Measurements from ENCODE around the gene GRK5.

DNA sequence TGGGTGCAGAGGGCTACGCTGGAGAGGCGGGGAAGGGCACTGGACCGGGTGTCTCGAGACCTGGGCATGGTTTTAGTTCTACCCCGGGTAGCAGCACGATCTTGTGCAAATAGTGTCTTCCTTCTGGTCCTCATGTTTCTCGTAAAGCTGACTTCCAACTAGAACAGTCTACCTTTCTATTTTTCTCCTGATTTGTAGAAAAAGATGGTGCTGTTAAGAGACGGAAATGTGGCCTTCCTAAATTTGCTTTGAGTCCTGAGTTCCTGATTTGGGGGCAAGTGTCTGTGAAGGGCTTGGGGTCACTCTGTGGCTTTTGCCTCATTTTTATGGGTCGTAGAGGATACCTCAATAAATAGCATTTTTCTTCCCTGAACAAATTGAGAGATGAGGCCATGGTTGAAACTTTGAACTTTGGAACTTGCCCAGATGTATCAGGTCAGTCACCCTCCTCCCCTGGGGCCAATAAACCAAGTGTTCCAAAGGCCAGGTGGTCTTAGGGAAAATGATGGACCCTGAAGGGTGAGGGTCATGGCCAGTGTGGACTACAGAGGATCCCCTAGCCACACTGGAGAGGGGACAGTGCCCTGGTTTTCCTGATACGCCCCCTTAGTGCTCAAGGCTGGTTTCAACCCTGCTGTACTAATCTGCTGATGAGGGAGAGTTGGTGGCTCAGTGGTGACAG lies 45.2 kb downstream of the GRK5 start:
- TF ChIP-seq CBX3 (IDR thresholded peaks at IDR 0.05; ENCODE audit: borderline replicate concordance in 1 of 2, low read length in 2 of 2) (no peak), ZNF232 (CRISPR knock-in tag; IDR thresholded peaks at IDR 0.05) (no peak), RBM39 (optimal IDR thresholded peaks at IDR 0.05; ENCODE audit: low read depth, low read length) (no peak), GATA2 (CRISPR knock-in tag; IDR thresholded peaks at IDR 0.05) (no peak), ZNF274 (IDR thresholded peaks at IDR 0.05; ENCODE audit: borderline replicate concordance, low read depth, low read length) (no peak), SRF (CRISPR knock-in tag; IDR thresholded peaks at IDR 0.05) (no peak), EP300 (IDR thresholded peaks at IDR 0.05; ENCODE audit: low read length) (no peak)
- TF ChIP-seq, protein P1, sequence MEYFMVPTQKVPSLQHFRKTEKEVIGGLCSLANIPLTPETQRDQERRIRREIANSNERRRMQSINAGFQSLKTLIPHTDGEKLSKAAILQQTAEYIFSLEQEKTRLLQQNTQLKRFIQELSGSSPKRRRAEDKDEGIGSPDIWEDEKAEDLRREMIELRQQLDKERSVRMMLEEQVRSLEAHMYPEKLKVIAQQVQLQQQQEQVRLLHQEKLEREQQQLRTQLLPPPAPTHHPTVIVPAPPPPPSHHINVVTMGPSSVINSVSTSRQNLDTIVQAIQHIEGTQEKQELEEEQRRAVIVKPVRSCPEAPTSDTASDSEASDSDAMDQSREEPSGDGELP (CRISPR knock-in tag; IDR thresholded peaks at IDR 0.05; ENCODE audit: borderline replicate concordance) = no peak
- TF ChIP-seq, protein P2, sequence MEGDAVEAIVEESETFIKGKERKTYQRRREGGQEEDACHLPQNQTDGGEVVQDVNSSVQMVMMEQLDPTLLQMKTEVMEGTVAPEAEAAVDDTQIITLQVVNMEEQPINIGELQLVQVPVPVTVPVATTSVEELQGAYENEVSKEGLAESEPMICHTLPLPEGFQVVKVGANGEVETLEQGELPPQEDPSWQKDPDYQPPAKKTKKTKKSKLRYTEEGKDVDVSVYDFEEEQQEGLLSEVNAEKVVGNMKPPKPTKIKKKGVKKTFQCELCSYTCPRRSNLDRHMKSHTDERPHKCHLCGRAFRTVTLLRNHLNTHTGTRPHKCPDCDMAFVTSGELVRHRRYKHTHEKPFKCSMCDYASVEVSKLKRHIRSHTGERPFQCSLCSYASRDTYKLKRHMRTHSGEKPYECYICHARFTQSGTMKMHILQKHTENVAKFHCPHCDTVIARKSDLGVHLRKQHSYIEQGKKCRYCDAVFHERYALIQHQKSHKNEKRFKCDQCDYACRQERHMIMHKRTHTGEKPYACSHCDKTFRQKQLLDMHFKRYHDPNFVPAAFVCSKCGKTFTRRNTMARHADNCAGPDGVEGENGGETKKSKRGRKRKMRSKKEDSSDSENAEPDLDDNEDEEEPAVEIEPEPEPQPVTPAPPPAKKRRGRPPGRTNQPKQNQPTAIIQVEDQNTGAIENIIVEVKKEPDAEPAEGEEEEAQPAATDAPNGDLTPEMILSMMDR (IDR thresholded peaks at IDR 0.05 in 2 of 3, conservative IDR thresholded peaks at IDR 0.05 in 1 of 3; ENCODE audit: insufficient read depth in 2 of 3, low read depth in 1 of 3, low read length in 3 of 3) = no peak
- TF ChIP-seq, protein P3, sequence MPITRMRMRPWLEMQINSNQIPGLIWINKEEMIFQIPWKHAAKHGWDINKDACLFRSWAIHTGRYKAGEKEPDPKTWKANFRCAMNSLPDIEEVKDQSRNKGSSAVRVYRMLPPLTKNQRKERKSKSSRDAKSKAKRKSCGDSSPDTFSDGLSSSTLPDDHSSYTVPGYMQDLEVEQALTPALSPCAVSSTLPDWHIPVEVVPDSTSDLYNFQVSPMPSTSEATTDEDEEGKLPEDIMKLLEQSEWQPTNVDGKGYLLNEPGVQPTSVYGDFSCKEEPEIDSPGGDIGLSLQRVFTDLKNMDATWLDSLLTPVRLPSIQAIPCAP (CRISPR knock-in tag; IDR thresholded peaks at IDR 0.05; ENCODE audit: borderline replicate concordance) = no peak
- TF ChIP-seq, protein P4, sequence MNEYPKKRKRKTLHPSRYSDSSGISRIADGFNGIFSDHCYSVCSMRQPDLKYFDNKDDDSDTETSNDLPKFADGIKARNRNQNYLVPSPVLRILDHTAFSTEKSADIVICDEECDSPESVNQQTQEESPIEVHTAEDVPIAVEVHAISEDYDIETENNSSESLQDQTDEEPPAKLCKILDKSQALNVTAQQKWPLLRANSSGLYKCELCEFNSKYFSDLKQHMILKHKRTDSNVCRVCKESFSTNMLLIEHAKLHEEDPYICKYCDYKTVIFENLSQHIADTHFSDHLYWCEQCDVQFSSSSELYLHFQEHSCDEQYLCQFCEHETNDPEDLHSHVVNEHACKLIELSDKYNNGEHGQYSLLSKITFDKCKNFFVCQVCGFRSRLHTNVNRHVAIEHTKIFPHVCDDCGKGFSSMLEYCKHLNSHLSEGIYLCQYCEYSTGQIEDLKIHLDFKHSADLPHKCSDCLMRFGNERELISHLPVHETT (CRISPR knock-in tag; conservative IDR thresholded peaks at IDR 0.05 in 1 of 2, IDR thresholded peaks at IDR 0.05 in 1 of 2) = no peak
- TF ChIP-seq, protein P5, sequence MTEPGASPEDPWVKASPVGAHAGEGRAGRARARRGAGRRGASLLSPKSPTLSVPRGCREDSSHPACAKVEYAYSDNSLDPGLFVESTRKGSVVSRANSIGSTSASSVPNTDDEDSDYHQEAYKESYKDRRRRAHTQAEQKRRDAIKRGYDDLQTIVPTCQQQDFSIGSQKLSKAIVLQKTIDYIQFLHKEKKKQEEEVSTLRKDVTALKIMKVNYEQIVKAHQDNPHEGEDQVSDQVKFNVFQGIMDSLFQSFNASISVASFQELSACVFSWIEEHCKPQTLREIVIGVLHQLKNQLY (CRISPR knock-in tag; conservative IDR thresholded peaks at IDR 0.05) = no peak

All from K562 (cell line).